CD14-positive monocyte (primary cell): ENCODE measurements around the gene FAF2. TPM values are rescaled to one million over a fixed set of nuclear protein-coding genes. Genes with fewer than 3 reads are reported as not detected.
A peak's percentile ranks its signal among the peaks of the same experiment; 100 is the strongest.

Experiments
- DNase-seq, 3 donors: peaks; one replicate each; pipeline ENCODE4 v3.0.0-alpha.2; 2011 to 2022
- H2AFZ ChIP-seq: 2 replicates; pipeline ENCODE4 v1.6.0; 2012; ENCODE audit warnings: mild to moderate bottlenecking, low read depth, low read length, inconsistent platforms; ENCODE audit not compliant: insufficient read depth, poor library complexity, severe bottlenecking
- H3K27ac ChIP-seq, 2 donors: 1 replicate in 1 of 2; 2 replicates in 1 of 2; pipeline ENCODE4 v1.5.1; 2012 to 2013; ENCODE audit warnings: low read length in 2 of 2, control low read depth in 1 of 2, inconsistent platforms in 1 of 2, low read depth in 1 of 2, mild to moderate bottlenecking in 1 of 2
- H3K27me3 ChIP-seq, 2 donors: one replicate each; pipeline versions ENCODE4 v1.6.0 to v1.6.1; 2011 to 2013; ENCODE audit warnings: low read length in 2 of 2; ENCODE audit not compliant: control insufficient read depth in 2 of 2, insufficient read depth in 2 of 2
- H3K36me3 ChIP-seq, 2 donors: replicated peaks in 1 of 2; 1 replicate in 1 of 2; 2 replicates in 1 of 2; pipeline versions ENCODE4 v1.5.1 to v1.6.1; 2012 to 2013; ENCODE audit warnings: low read length in 2 of 2, control low read depth in 1 of 2, inconsistent platforms in 1 of 2, mild to moderate bottlenecking in 1 of 2; ENCODE audit not compliant: insufficient read depth in 2 of 2, control insufficient read depth in 1 of 2
- H3K4me1 ChIP-seq, 2 donors: 1 replicate in 1 of 2; 2 replicates in 1 of 2; pipeline versions ENCODE4 v1.5.1 to v1.6.1; 2012 to 2013; ENCODE audit warnings: low read length in 2 of 2, control low read depth in 1 of 2, inconsistent platforms in 1 of 2, mild to moderate bottlenecking in 1 of 2, moderate library complexity in 1 of 2; ENCODE audit not compliant: insufficient read depth in 2 of 2, control insufficient read depth in 1 of 2
- H3K4me2 ChIP-seq: replicated peaks from 2 replicates; pipeline ENCODE3; 2012; ENCODE audit warnings: low read length, moderate library complexity, mild to moderate bottlenecking; ENCODE audit not compliant: poor library complexity, severe bottlenecking; ENCODE audit errors: extremely low read depth
- H3K4me3 ChIP-seq, 3 experiments: fragments of 200-600 bp in 1 of 3; sonication (generic) in 1 of 3; replicated peaks in 1 of 3; 1 replicate in 2 of 3; 2 replicates in 1 of 3; pipeline ENCODE4 v1.5.1; 2011 to 2013; ENCODE audit warnings: low read length in 3 of 3, mild to moderate bottlenecking in 3 of 3, control low read depth in 2 of 3, low read depth in 2 of 3, inconsistent platforms in 1 of 3, moderate library complexity in 1 of 3
- H3K79me2 ChIP-seq: 2 replicates; pipeline ENCODE4 v1.6.0; 2012; ENCODE audit warnings: mild to moderate bottlenecking, control low read depth, inconsistent platforms, low read length, moderate library complexity; ENCODE audit not compliant: insufficient read depth
- H3K9ac ChIP-seq: 2 replicates; pipeline ENCODE4 v1.6.0; 2017; ENCODE audit warnings: low read length, mild to moderate bottlenecking; ENCODE audit not compliant: insufficient read depth, poor library complexity, severe bottlenecking
- H3K9me3 ChIP-seq, 2 donors: replicated peaks in 1 of 2; 1 replicate in 1 of 2; 2 replicates in 1 of 2; pipeline versions ENCODE4 v1.5.1 to v1.6.1; 2012 to 2013; ENCODE audit warnings: low read length in 2 of 2, control low read depth in 1 of 2; ENCODE audit not compliant: control insufficient read depth in 1 of 2, insufficient read depth in 1 of 2
- H4K20me1 ChIP-seq: 2 replicates; pipeline ENCODE4 v1.6.0; 2012; ENCODE audit warnings: mild to moderate bottlenecking, low read length, control low read depth, moderate library complexity; ENCODE audit not compliant: insufficient read depth
- H3K27ac Mint-ChIP-seq, 7 donors: one replicate each; pipeline ENCODE4 v1.8.0; 2020; ENCODE audit warnings: mild to moderate bottlenecking in 7 of 7, mixed read lengths in 7 of 7, moderate library complexity in 6 of 7, inconsistent platforms in 2 of 7
- H3K27me3 Mint-ChIP-seq, 3 donors: one replicate each; pipeline ENCODE4 v1.8.0; 2021 to 2022; ENCODE audit warnings: low read depth in 3 of 3, mild to moderate bottlenecking in 3 of 3, mixed read lengths in 3 of 3, moderate library complexity in 3 of 3, inconsistent platforms in 1 of 3
- H3K36me3 Mint-ChIP-seq, 2 donors: one replicate each; pipeline ENCODE4 v1.8.0; 2020; ENCODE audit warnings: mixed read lengths in 2 of 2, inconsistent platforms in 1 of 2, mild to moderate bottlenecking in 1 of 2
- H3K4me1 Mint-ChIP-seq: one replicate; pipeline ENCODE4 v1.8.0; 2020; ENCODE audit warnings: mild to moderate bottlenecking, mixed read lengths
- H3K4me3 Mint-ChIP-seq, 2 donors: one replicate each; pipeline ENCODE4 v1.8.0; 2020; ENCODE audit warnings: mild to moderate bottlenecking in 2 of 2, mixed read lengths in 2 of 2, moderate library complexity in 1 of 2
- H3K9me3 Mint-ChIP-seq, 7 donors: one replicate each; pipeline ENCODE4 v1.8.0; 2020 to 2022; ENCODE audit warnings: mixed read lengths in 7 of 7, mild to moderate bottlenecking in 6 of 7, moderate library complexity in 6 of 7, inconsistent platforms in 2 of 7
- WGBS: methylation state at CpG from one replicate; pipeline ENCODE4 v1.1.5; 2013; ENCODE audit warnings: missing lambda C conversion rate; ENCODE audit not compliant: insufficient coverage; 5-methylcytosine and 5-hydroxymethylcytosine counted together
- intact Hi-C, 2 donors: fragments of 100-400 bp; cut with micrococcal nuclease; formaldehyde crosslinking; loops; one replicate each; pipeline versions ENCODE4 v1.15.0 to v1.15.1; 2023
- polyA plus RNA-seq, 3 donors: library from polyadenylated mRNA; depleted of rRNA in 1 of 3; unstranded in 2 of 3; stranded (reverse) in 1 of 3; fragments of 300-500 nt in 2 of 3; fragments of >200 nt in 1 of 3; fragmentation: Illumina TruSeq in 2 of 3; gene quantifications; 1 replicate in 2 of 3; 2 replicates in 1 of 3; pipeline ENCODE4 v1.2.3, GENCODE V29; 2012 to 2021
- TF ChIP-seq, protein P1 (sequence below): fragments of 200-600 bp; IDR thresholded peaks from one replicate; pipeline ENCODE4 v1.8.0; 2022; ENCODE audit warnings: antibody characterized with exemption, mild to moderate bottlenecking

The FAF2 gene
- polyA plus RNA-seq, 3 donors: 11.5 to 14.8 (median 12.2) TPM

DNA sequence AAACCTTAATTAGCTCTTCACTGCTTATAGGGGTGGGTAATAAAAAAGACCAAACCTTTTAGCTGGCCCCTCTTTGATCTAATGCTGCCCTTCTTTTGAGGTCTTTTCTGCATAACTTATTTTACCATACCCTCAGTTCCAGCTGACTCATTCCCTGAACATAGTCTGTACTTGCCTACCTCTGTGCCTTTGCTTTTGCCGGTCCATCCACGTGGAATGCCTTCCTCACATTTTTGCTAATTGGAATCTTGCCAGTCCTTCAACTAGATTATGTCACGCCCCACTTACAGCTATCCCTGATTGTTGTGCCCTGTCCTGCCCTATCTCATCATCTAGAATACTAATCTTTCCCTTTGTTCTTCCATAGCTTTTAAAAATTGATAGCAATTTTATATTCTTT, 44.2 kb downstream of the FAF2 start:
- Mint-ChIP-seq H3K36me3 (peaks cover 77 to 91% of the 10 kb centered on the region in 2 donors), H3K9me3 (no peaks in the 10 kb centered on the region), H3K4me3 (no peak overlapping the region), H3K4me1 (peaks cover 9% of the 10 kb centered on the region), H3K27ac (peak overlapping the region in 2 of 7 donors; percentile 20 to 21), H3K27me3 (no peaks in the 10 kb centered on the region)
- Histone ChIP-seq H3K36me3 (peaks cover 79 to 99% of the 10 kb centered on the region in 2 donors), H3K4me2 (no peak overlapping the region), H3K4me3 (no peak overlapping the region), H3K27me3 (no peaks in the 10 kb centered on the region), H3K79me2 (no peaks in the 10 kb centered on the region), H3K4me1 (no peaks in the 10 kb centered on the region), H2AFZ (no peak overlapping the region), H3K9ac (no peak overlapping the region), H3K27ac (no peak overlapping the region), H3K9me3 (no peaks in the 10 kb centered on the region), H4K20me1 (peaks cover 11% of the 10 kb centered on the region)
- TF ChIP-seq, protein P1, sequence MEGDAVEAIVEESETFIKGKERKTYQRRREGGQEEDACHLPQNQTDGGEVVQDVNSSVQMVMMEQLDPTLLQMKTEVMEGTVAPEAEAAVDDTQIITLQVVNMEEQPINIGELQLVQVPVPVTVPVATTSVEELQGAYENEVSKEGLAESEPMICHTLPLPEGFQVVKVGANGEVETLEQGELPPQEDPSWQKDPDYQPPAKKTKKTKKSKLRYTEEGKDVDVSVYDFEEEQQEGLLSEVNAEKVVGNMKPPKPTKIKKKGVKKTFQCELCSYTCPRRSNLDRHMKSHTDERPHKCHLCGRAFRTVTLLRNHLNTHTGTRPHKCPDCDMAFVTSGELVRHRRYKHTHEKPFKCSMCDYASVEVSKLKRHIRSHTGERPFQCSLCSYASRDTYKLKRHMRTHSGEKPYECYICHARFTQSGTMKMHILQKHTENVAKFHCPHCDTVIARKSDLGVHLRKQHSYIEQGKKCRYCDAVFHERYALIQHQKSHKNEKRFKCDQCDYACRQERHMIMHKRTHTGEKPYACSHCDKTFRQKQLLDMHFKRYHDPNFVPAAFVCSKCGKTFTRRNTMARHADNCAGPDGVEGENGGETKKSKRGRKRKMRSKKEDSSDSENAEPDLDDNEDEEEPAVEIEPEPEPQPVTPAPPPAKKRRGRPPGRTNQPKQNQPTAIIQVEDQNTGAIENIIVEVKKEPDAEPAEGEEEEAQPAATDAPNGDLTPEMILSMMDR: no peak
- no peak for DNase-seq
- intact Hi-C loops: no loop called here
- WGBS: 100% methylated on average over 1 of the region's 3 CpGs

DNA sequence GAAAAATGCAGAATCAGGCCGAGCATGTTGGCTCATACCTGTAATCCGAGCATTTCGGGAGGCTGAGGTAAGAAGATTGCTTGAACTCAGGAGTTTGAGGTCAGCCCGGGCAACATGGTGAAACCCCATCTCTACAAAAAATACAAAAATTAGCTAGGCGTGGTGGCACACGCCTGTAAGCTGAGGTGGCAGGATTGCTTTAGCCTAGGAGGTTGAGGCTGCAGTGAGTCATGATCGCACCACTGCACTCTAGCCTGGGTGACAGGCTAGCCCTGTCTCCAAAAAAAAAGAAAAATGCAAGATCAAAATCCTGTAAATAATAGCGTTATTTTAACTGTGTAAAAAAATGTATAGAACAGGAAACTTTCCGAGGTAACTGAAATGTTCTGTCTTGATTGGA, 49.7 kb downstream of the FAF2 start:
- WGBS: no CpG with 5 or more reads among the region's 9 CpGs
- no peak for DNase-seq
- Histone ChIP-seq H3K9me3 (no peaks in the 10 kb centered on the region), H3K79me2 (no peaks in the 10 kb centered on the region), H3K36me3 (peaks cover 92 to 99% of the 10 kb centered on the region in 2 donors), H4K20me1 (no peaks in the 10 kb centered on the region), H3K4me1 (no peaks in the 10 kb centered on the region), H3K27ac (no peak overlapping the region), H2AFZ (no peak overlapping the region), H3K4me3 (no peak overlapping the region), H3K27me3 (no peaks in the 10 kb centered on the region), H3K9ac (no peak overlapping the region), H3K4me2 (no peak overlapping the region)
- Mint-ChIP-seq H3K9me3 (no peaks in the 10 kb centered on the region), H3K27me3 (no peaks in the 10 kb centered on the region), H3K36me3 (peaks cover 84 to 95% of the 10 kb centered on the region in 2 donors), H3K27ac (no peak overlapping the region), H3K4me3 (no peak overlapping the region), H3K4me1 (no peaks in the 10 kb centered on the region)
- intact Hi-C loops: no loop called here
- TF ChIP-seq, protein P1: no peak
